ENCODE results near the gene OGT. TPM values are rescaled to one million over a fixed set of nuclear protein-coding genes. Genes with fewer than 3 reads are reported as not detected.

The OGT gene
- total RNA-seq, 1 experiment from 2014 or later = 211 TPM

DNA sequence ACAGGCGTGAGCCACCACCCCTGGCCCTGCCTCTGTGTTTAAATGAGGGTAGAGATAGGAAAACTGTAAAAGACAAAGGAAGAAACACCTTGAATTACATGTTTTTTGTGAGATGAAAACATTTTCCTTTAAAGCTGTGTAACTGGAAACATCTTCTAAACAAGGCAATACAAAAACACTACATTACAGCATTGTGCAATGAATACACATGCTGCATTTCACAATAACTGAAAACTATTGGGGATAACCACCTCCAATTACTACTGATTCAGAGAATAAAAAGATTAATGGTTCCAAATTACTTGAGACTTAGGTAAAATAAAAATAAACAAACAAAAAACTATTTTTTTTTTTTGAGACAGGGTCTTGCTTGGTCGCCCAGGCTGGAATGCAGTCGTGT is 7.6 kb upstream of the OGT start:
- Histone ChIP-seq H3K9me3 (no peaks in the 10 kb centered on the region), H3K27me3 (replicated peaks; ENCODE audit: control insufficient read depth, insufficient read depth, low read length) (no peaks in the 10 kb centered on the region), H3K4me3 (ENCODE audit: low read depth, low read length) (no peak overlapping the region), H3K4me1 (no peaks in the 10 kb centered on the region), H3K36me3 (ENCODE audit: control insufficient read depth, insufficient read depth, low read length) (no peaks in the 10 kb centered on the region)
- no TSS peak for BruUV-seq (replicated peaks)
- Mint-ChIP-seq H3K36me3 (ENCODE audit: insufficient read depth, unreplicated experiment) (no peaks in the 10 kb centered on the region), H3K9me3 (ENCODE audit: unreplicated experiment) (no peaks in the 10 kb centered on the region), H3K27ac (ENCODE audit: unreplicated experiment) (no peak overlapping the region), H3K27me3 (ENCODE audit: insufficient read depth, unreplicated experiment) (no peaks in the 10 kb centered on the region), H3K4me1 (ENCODE audit: low read depth, unreplicated experiment) (no peaks in the 10 kb centered on the region), H3K4me3 (ENCODE audit: unreplicated experiment) (no peak overlapping the region)
- TF ChIP-seq, protein P1, sequence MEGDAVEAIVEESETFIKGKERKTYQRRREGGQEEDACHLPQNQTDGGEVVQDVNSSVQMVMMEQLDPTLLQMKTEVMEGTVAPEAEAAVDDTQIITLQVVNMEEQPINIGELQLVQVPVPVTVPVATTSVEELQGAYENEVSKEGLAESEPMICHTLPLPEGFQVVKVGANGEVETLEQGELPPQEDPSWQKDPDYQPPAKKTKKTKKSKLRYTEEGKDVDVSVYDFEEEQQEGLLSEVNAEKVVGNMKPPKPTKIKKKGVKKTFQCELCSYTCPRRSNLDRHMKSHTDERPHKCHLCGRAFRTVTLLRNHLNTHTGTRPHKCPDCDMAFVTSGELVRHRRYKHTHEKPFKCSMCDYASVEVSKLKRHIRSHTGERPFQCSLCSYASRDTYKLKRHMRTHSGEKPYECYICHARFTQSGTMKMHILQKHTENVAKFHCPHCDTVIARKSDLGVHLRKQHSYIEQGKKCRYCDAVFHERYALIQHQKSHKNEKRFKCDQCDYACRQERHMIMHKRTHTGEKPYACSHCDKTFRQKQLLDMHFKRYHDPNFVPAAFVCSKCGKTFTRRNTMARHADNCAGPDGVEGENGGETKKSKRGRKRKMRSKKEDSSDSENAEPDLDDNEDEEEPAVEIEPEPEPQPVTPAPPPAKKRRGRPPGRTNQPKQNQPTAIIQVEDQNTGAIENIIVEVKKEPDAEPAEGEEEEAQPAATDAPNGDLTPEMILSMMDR (IDR thresholded peaks at IDR 0.05; ENCODE audit: insufficient read depth in 1 of 2, low read depth in 1 of 2, low read length in 1 of 2, severe bottlenecking in 1 of 2, unreplicated experiment in 1 of 2) = no peak
- CTCF ChIA-PET = no interaction called here
- POLR2A ChIA-PET = no interaction called here
- no peak for DNase-seq
- intact Hi-C loops (cut with micrococcal nuclease; ENCODE audit: unreplicated experiment) = no loop called here

DNA sequence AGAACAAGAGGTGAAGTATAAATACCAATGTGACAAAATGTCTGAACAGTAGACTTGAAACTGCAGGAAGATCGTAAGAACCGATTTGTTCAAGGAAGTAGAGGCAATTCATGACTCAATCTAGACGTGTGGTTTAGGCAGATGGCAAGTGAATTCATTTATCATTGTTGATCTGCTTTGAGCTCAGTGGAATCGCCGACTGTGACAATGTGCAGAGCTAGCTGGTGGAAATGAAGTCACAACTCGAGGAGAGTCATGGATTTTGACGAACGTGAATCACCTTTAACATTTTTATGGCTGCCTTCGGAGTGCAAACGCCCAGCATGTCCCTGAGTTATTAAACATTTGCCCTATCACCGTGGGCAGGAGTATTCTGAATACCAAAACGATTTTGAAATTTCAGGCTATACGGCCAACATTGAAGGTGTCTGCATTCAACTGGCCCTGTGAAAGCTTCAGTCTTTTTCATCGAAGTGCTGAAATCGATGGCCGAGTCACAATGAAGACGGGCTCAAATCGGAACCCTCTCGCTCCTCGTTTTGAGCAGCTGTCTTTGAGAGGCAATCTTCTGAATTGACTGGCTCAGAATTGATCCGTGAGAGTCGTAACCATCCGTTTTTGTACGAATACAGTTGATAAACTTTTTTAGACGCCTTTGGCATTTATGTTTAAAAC is 689 bp upstream of the OGT start:
- Histone ChIP-seq H3K36me3 (ENCODE audit: control insufficient read depth, insufficient read depth, low read length) (no peaks in the 10 kb centered on the region; the same call in 1 of the 2 replicates), H3K9me3 (no peaks in the 10 kb centered on the region), H3K4me1 (peaks cover 7% of the 10 kb centered on the region; the same call in 1 of the 2 replicates), H3K27me3 (replicated peaks; ENCODE audit: control insufficient read depth, insufficient read depth, low read length) (no peaks in the 10 kb centered on the region), H3K4me3 (ENCODE audit: low read depth, low read length) (peak overlapping the region; percentile 43)
- no peaks in the 10 kb centered on the region for H3K27me3 Mint-ChIP-seq (ENCODE audit: insufficient read depth, unreplicated experiment)
- no peaks in the 10 kb centered on the region for H3K9me3 Mint-ChIP-seq (ENCODE audit: unreplicated experiment)
- peak overlapping the region; percentile 99 for H3K27ac Mint-ChIP-seq (ENCODE audit: unreplicated experiment)
- intact Hi-C loops (cut with micrococcal nuclease; ENCODE audit: unreplicated experiment) = loop anchor here (1.0 to 5.0 kb wide), 2 partner anchors 40 to 165 kb away; partner anchors contain the start of gene TAF1
- CTCF ChIA-PET = no interaction called here
- peak overlapping the region; percentile 99 for H3K4me3 Mint-ChIP-seq (ENCODE audit: unreplicated experiment)
- TF ChIP-seq, protein P1 (IDR thresholded peaks at IDR 0.05; ENCODE audit: insufficient read depth in 1 of 2, low read depth in 1 of 2, low read length in 1 of 2, severe bottlenecking in 1 of 2, unreplicated experiment in 1 of 2) = no peak
- POLR2A ChIA-PET = interaction anchor here (0.7 to 0.9 kb wide), 2 partner anchors 17 to 166 kb away, joined by 4 read pairs; partner anchors contain the start of gene TAF1
- H3K4me1 Mint-ChIP-seq (ENCODE audit: low read depth, unreplicated experiment) = no peaks in the 10 kb centered on the region
- BruUV-seq (replicated peaks) = TSS peak; percentile 90
- H3K36me3 Mint-ChIP-seq (ENCODE audit: insufficient read depth, unreplicated experiment) = peaks cover 27% of the 10 kb centered on the region
- DNase-seq = peak in 1 of 2 experiments; percentile 9

DNA sequence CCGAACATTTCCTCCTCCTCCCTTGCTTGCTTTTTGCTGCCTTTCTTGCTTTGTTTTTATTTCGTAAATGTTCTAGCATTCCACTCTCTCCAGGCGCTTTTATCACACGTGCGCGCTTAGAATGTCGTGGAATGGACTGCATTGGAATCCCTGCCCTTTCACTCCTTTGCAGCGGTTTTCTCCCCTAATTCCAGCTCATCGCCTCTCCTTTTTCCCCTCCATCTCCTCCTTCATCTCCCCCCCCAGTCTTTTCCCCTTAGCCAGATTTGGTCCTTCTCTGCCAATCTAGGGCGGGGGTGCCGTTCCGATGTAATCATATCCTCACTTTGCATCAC is 579 bp downstream of the OGT start:
- Mint-ChIP-seq H3K27me3 (ENCODE audit: insufficient read depth, unreplicated experiment) (no peaks in the 10 kb centered on the region), H3K4me3 (ENCODE audit: unreplicated experiment) (peak overlapping the region; percentile 99), H3K27ac (ENCODE audit: unreplicated experiment) (peak overlapping the region; percentile 99), H3K9me3 (ENCODE audit: unreplicated experiment) (no peaks in the 10 kb centered on the region), H3K36me3 (ENCODE audit: insufficient read depth, unreplicated experiment) (peaks cover 38% of the 10 kb centered on the region), H3K4me1 (ENCODE audit: low read depth, unreplicated experiment) (no peaks in the 10 kb centered on the region)
- no peak for DNase-seq
- Histone ChIP-seq H3K36me3 (ENCODE audit: control insufficient read depth, insufficient read depth, low read length) (no peaks in the 10 kb centered on the region; the same call in 1 of the 2 replicates), H3K4me1 (peaks cover 7% of the 10 kb centered on the region; the same call in 1 of the 2 replicates), H3K4me3 (ENCODE audit: low read depth, low read length) (peak overlapping the region; percentile 89), H3K9me3 (no peaks in the 10 kb centered on the region), H3K27me3 (replicated peaks; ENCODE audit: control insufficient read depth, insufficient read depth, low read length) (no peaks in the 10 kb centered on the region)
- POLR2A ChIA-PET = interaction anchor here (0.6 to 1.0 kb wide), 2 partner anchors 11 to 1055 kb away, joined by 3 to 5 read pairs; no protein-coding TSS in a partner anchor
- intact Hi-C loops (cut with micrococcal nuclease; ENCODE audit: unreplicated experiment) = loop anchor here (5.0 kb wide), 1 partner anchor 166 kb away; the partner anchor contains the start of gene TAF1
- TF ChIP-seq, protein P1 (IDR thresholded peaks at IDR 0.05; ENCODE audit: insufficient read depth in 1 of 2, low read depth in 1 of 2, low read length in 1 of 2, severe bottlenecking in 1 of 2, unreplicated experiment in 1 of 2) = no peak
- no TSS peak for BruUV-seq (replicated peaks)
- CTCF ChIA-PET = no interaction called here
